Lower leg skin (tissue), 3 donors: ENCODE measurements around the gene OOEP.

Experiments
- POLR2A ChIP-seq, 2 donors: fragments of 450-650 bp; IDR thresholded peaks; one replicate each; pipeline ENCODE4 v1.6.1; 2016 to 2017; ENCODE audit warnings: antibody characterized with exemption in 2 of 2, mild to moderate bottlenecking in 1 of 2, moderate library complexity in 1 of 2
- TF ChIP-seq, protein P1 (sequence below), 3 donors: fragments of 450-650 bp; IDR thresholded peaks; one replicate each; pipeline ENCODE4 v1.5.1; 2016; ENCODE audit warnings: antibody characterized with exemption in 3 of 3, mild to moderate bottlenecking in 3 of 3, moderate library complexity in 2 of 3

DNA sequence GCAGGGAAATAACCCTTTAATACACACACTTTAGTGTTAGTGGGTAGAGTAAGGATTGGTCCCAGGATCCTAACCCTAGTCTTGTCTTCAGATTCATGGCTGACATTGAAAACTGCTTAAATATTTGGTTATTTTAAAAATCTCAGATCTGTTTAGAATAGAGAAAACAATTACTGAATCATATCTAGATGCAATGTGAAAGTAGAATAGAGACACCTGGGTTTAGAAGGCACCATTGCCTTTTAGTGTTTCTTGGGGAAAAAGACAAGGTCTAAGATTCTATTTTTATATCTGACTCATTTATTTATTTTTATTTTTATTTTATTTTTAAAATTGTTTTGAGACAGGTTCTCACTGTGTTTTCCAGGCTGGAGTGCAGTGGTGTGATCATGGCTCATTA is 31.0 kb upstream of the OOEP start:
- TF ChIP-seq, protein P1, sequence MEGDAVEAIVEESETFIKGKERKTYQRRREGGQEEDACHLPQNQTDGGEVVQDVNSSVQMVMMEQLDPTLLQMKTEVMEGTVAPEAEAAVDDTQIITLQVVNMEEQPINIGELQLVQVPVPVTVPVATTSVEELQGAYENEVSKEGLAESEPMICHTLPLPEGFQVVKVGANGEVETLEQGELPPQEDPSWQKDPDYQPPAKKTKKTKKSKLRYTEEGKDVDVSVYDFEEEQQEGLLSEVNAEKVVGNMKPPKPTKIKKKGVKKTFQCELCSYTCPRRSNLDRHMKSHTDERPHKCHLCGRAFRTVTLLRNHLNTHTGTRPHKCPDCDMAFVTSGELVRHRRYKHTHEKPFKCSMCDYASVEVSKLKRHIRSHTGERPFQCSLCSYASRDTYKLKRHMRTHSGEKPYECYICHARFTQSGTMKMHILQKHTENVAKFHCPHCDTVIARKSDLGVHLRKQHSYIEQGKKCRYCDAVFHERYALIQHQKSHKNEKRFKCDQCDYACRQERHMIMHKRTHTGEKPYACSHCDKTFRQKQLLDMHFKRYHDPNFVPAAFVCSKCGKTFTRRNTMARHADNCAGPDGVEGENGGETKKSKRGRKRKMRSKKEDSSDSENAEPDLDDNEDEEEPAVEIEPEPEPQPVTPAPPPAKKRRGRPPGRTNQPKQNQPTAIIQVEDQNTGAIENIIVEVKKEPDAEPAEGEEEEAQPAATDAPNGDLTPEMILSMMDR (IDR thresholded peaks at IDR 0.05): no peak
- TF ChIP-seq POLR2A (IDR thresholded peaks at IDR 0.05): no peak
